ENCODE data around the gene NME7.
"Not testable (repeated sequence)": the region's sequence is repeated elsewhere in the genome, so short reads cannot be mapped to it uniquely, and the experiment has no call there.

The NME7 gene

GRCh38 chr1:169212088-169212487 lies 155.5 kb downstream of the NME7 start:
- DNase-seq, result no peak

- DNase-seq, result no peak
Observed at GRCh38 chr1:169207797-169208520, 159.6 kb downstream of the NME7 start.

- DNase-seq, result no peak
Observed at GRCh38 chr1:169204157-169204556, 163.4 kb downstream of the NME7 start.

GRCh38 chr1:169202791-169203665 lies 164.6 kb downstream of the NME7 start:
- DNase-seq, result no peak

- no peak for DNase-seq
Observed at GRCh38 chr1:169201084-169201619, 166.4 kb downstream of the NME7 start.

GRCh38 chr1:169200319-169200718 lies 167.3 kb downstream of the NME7 start:
- DNase-seq, result no peak

GRCh38 chr1:169196581-169196980 lies 171.0 kb downstream of the NME7 start:
- DNase-seq, result no peak

GRCh38 chr1:169196161-169196560 lies 171.4 kb downstream of the NME7 start:
- no peak for DNase-seq

- no peak for DNase-seq
Observed at GRCh38 chr1:169193191-169193850, 174.3 kb downstream of the NME7 start.

- no peak for DNase-seq
Observed at GRCh38 chr1:169186106-169186505, 181.5 kb downstream of the NME7 start.

GRCh38 chr1:169184812-169185211 lies 182.8 kb downstream of the NME7 start:
- DNase-seq, result no peak

- DNase-seq, result no peak
Observed at GRCh38 chr1:169180174-169180573, 187.4 kb downstream of the NME7 start.

- not testable (repeated sequence) for DNase-seq
Observed at GRCh38 chr1:169179431-169179830, 188.2 kb downstream of the NME7 start.

- DNase-seq, result no peak
Observed at GRCh38 chr1:169175461-169175860, 192.1 kb downstream of the NME7 start.

GRCh38 chr1:169163059-169163458 lies 204.5 kb downstream of the NME7 start:
- no peak for DNase-seq

- DNase-seq, result no peak
Observed at GRCh38 chr1:169161496-169162194, 206.0 kb downstream of the NME7 start.

- no peak for DNase-seq
Observed at GRCh38 chr1:169160845-169161495, 206.6 kb downstream of the NME7 start.

- DNase-seq, result no peak
Observed at GRCh38 chr1:169156580-169156979, 211.0 kb downstream of the NME7 start.

GRCh38 chr1:169155675-169156074 lies 211.9 kb downstream of the NME7 start:
- DNase-seq, result no peak

GRCh38 chr1:169151338-169151837 lies 216.2 kb downstream of the NME7 start:
- DNase-seq, result no peak

- DNase-seq, result no peak
Observed at GRCh38 chr1:169150641-169151337, 216.8 kb downstream of the NME7 start.
